Prostate gland (tissue), 2 donors: ENCODE measurements around the gene IGFL3. TPM values are rescaled to one million over a fixed set of nuclear protein-coding genes. Genes with fewer than 3 reads are reported as not detected.

ENCODE experiments used
- DNase-seq: peaks from one replicate; pipeline ENCODE4 v3.0.0-alpha.2; 2019; ENCODE audit warnings: low spot score
- H3K27ac ChIP-seq, 2 donors: fragments of 200-600 bp; sonication (generic); 2 replicates each; pipeline ENCODE4 v1.5.1; 2017 to 2019
- H3K27me3 ChIP-seq: fragments of 200-600 bp; sonication (generic); replicated peaks from 2 replicates; pipeline ENCODE4 v1.5.1; 2019; ENCODE audit not compliant: insufficient read depth
- H3K36me3 ChIP-seq, 2 donors: fragments of 200-600 bp; sonication (generic); 1 replicate in 1 of 2; 2 replicates in 1 of 2; pipeline versions ENCODE4 v1.5.1 to v1.8.1; 2017 to 2019
- H3K4me1 ChIP-seq: fragments of 200-600 bp; sonication (generic); replicated peaks from 2 replicates; pipeline ENCODE4 v1.5.1; 2019
- H3K4me3 ChIP-seq, 2 donors: fragments of 200-600 bp; sonication (generic); 2 replicates each; pipeline ENCODE4 v1.5.1; 2017 to 2019
- H3K9me3 ChIP-seq: fragments of 200-600 bp; sonication (generic); 2 replicates; pipeline ENCODE4 v1.5.1; 2017
- CTCF ChIP-seq, 4 experiments: fragments of 200-600 bp in 2 of 4; fragments of 450-650 bp in 2 of 4; sonication (generic) in 2 of 4; IDR thresholded peaks; 1 replicate in 3 of 4; 2 replicates in 1 of 4; pipeline ENCODE4 v1.5.1; 2016 to 2019; ENCODE audit warnings: antibody characterized with exemption in 4 of 4, mild to moderate bottlenecking in 2 of 4, moderate library complexity in 2 of 4
- POLR2A ChIP-seq: fragments of 450-650 bp; IDR thresholded peaks from one replicate; pipeline ENCODE4 v1.6.1; 2016; ENCODE audit warnings: antibody characterized with exemption, mild to moderate bottlenecking
- POLR2AphosphoS5 ChIP-seq: sonication (generic); formaldehyde crosslinking; IDR thresholded peaks from one replicate; pipeline ENCODE4 v1.6.1; 2017; ENCODE audit warnings: antibody characterized with exemption
- WGBS: methylation state at CpG from one replicate; pipeline ENCODE4 v1.1.5; 2018; 5-methylcytosine and 5-hydroxymethylcytosine counted together
- intact Hi-C: fragments of 100-400 bp; cut with DNase I; formaldehyde crosslinking; loops from one replicate; pipeline ENCODE4 v1.14.2; 2022
- total RNA-seq, 2 donors: library from RNA; depleted of rRNA; stranded (reverse); fragments of >200 nt; gene quantifications; one replicate each; pipeline ENCODE4 v1.1.0, GENCODE V29; 2016

The IGFL3 gene
- total RNA-seq, 2 donors from 2014 or later: not detected

- peaks cover 2% of the 10 kb centered on the region for H3K27me3 ChIP-seq
- H3K27ac ChIP-seq: no peak overlapping the region
- DNase-seq: no peak
- H3K4me3 ChIP-seq: no peak overlapping the region
- no peak for TF ChIP-seq POLR2A
- TF ChIP-seq CTCF (IDR thresholded peaks at IDR 0.05): no peak
- no peak for TF ChIP-seq POLR2AphosphoS5
- intact Hi-C loops: no loop called here
- H3K9me3 ChIP-seq: no peaks in the 10 kb centered on the region
- WGBS: 95% methylated on average over 3 of the region's 3 CpGs
- no peaks in the 10 kb centered on the region for H3K4me1 ChIP-seq
- H3K36me3 ChIP-seq: no peaks in the 10 kb centered on the region
Measured at GRCh38 chr19:46073268-46073922, 51.1 kb downstream of the IGFL3 start.

Other genes starting within 250 kb of the IGFL3 start
- 10 to 100 TPM; 55.5 to 63.0 TPM for gene IRF2BP1, start 238.5 kb downstream of the IGFL3 start, total RNA-seq
- gene MYPOP, start 222.1 kb downstream of the IGFL3 start, total RNA-seq: 1 to 10 TPM; 8.7 to 9.1 TPM
- 1 to 10 TPM in 1 of 2 donors, not detected in 1; 4.1 TPM for gene NANOS2, start 209.9 kb downstream of the IGFL3 start, total RNA-seq
- 1 to 10 TPM in 1 of 2 donors, under 1 TPM in 1; 0.87 to 3.1 TPM for gene NOVA2, start 150.8 kb downstream of the IGFL3 start, total RNA-seq
- gene CCDC61, start 129.2 kb downstream of the IGFL3 start, total RNA-seq: 10 to 100 TPM; 22.9 to 23.7 TPM
- gene PGLYRP1, start 101.6 kb downstream of the IGFL3 start, total RNA-seq: not detected
- gene IGFL4, start 83.7 kb downstream of the IGFL3 start, total RNA-seq: not detected
- 1 to 10 TPM in 1 of 2 donors, not detected in 1; 2.7 TPM for gene IGFL2, start 23.6 kb upstream of the IGFL3 start, total RNA-seq
- 1 to 10 TPM in 1 of 2 donors, not detected in 1; 4.8 TPM for gene IGFL1, start 105.1 kb upstream of the IGFL3 start, total RNA-seq
- 10 to 100 TPM; 42.8 to 97.6 TPM for gene HIF3A, start 172.4 kb upstream of the IGFL3 start, total RNA-seq
- gene PPP5C, start 222.4 kb upstream of the IGFL3 start, total RNA-seq: 10 to 100 TPM; 81.4 to 84.3 TPM